Panc1 (cell line): Measurements from ENCODE around the gene ATP5F1D.

Source experiments
- CTCF ChIP-seq: fragments of 450-650 bp; IDR thresholded peaks from 2 replicates; pipeline ENCODE4 v1.5.1; 2017; ENCODE audit warnings: mild to moderate bottlenecking
- POLR2AphosphoS5 ChIP-seq: IDR thresholded peaks from 2 replicates; pipeline ENCODE4 v1.6.1; 2012; ENCODE audit warnings: mild to moderate bottlenecking, low read depth, low read length, moderate library complexity
- SIN3A ChIP-seq: IDR thresholded peaks from 2 replicates; pipeline ENCODE4 v1.6.1; 2012; ENCODE audit warnings: low read depth, mild to moderate bottlenecking, low read length, moderate library complexity, borderline replicate concordance; ENCODE audit not compliant: insufficient read depth

- no peak for TF ChIP-seq CTCF
- no peak for TF ChIP-seq SIN3A
- TF ChIP-seq POLR2AphosphoS5 = no peak
Observed at GRCh38 chr19:1278713-1279660, 37.4 kb downstream of the ATP5F1D start.
